ENCODE data around the gene MED15.

DNA sequence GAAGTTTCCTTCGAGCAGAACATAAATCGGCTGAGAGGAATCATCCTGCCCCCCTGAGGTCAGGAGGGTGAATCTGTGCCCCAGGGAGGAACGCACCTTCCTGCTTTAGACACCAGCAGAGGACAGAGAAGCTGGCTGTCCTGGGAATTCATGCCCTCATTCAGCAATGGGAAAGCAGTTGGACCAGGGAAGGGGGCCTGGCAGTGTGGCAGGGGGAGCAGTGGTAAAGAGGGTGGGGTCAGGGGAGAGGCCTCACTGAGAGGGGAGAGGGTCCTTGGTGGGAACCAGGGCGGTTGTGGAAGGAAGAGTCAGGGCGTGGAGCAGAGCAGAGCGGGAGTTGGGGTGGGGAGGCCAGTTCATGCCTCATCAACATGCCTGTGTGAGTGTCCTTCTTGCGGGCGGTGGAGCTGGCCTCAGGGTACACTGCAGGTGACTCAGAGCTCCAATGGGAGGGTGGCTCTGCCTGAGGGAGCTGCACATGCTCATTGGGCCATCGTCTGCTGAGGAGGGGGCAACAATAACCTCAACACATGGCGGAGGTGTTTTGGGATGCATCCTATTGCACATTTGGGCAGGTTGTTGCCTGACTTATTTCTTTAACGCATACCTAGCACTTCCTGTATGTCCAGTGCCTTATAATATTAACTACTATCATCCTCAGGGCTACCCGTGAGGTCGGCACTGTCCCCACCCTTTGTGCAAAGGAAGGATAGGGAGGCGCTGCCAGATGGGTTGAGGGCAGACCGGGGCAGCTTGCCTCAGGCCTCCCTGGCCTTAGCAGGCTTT is 23.2 kb downstream of the MED15 start:
- TF ChIP-seq, protein P1, sequence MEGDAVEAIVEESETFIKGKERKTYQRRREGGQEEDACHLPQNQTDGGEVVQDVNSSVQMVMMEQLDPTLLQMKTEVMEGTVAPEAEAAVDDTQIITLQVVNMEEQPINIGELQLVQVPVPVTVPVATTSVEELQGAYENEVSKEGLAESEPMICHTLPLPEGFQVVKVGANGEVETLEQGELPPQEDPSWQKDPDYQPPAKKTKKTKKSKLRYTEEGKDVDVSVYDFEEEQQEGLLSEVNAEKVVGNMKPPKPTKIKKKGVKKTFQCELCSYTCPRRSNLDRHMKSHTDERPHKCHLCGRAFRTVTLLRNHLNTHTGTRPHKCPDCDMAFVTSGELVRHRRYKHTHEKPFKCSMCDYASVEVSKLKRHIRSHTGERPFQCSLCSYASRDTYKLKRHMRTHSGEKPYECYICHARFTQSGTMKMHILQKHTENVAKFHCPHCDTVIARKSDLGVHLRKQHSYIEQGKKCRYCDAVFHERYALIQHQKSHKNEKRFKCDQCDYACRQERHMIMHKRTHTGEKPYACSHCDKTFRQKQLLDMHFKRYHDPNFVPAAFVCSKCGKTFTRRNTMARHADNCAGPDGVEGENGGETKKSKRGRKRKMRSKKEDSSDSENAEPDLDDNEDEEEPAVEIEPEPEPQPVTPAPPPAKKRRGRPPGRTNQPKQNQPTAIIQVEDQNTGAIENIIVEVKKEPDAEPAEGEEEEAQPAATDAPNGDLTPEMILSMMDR (IDR thresholded peaks at IDR 0.05) = no peak
- no peak for TF ChIP-seq EZH2 (IDR thresholded peaks at IDR 0.05)

Measured in neural progenitor cell (in vitro differentiated cells).